NCI-H82 (cell line): ENCODE measurements around the gene SHANK2.
"Not testable (repeated sequence)": the region's sequence is repeated elsewhere in the genome, so short reads cannot be mapped to it uniquely, and the experiment has no call there.

Experiments used
- DNase-seq: peaks from one replicate; lab custom pipeline; 2025; lab: John Stamatoyannopoulos, UW

SHANK2 gene

DNA sequence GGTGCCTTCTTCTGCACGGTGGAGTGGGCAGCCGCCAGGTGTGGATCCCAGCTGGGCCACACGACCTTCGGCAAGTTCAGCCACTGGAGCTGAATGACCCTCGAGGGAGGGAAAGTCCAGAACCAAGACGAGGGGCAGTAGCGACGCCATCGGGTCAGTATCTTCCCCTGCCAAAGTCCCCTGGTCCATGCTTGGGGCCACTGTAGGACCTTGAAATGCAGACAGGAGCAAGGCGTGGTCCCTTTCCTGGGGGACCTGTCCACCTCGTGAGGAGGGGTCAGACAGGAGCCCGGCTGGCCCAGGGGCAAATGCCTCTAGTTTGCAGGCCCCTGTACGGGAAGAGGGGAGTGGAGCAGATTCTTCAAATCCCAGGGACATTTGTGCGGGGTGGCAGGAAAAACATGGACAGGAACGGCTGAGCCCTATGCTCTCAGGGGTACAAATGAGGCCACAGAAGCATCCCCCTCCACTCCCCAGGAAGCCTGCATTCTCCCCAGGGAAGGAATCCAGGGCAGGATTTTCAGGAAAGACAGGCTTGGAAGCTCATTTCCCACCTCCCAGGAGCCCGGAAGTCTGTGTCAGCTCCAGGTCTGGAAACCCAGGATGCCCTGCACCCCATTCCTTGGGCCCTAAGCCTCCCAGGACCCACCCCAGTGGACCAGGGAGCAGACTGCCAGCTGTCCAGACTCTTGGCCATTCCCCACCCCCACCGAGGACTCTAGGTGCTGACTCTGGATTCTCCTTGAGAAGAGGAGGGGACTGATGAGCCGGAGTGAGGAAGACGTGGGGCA, 6.6 kb downstream of the SHANK2 start:
- no peak for DNase-seq

DNA sequence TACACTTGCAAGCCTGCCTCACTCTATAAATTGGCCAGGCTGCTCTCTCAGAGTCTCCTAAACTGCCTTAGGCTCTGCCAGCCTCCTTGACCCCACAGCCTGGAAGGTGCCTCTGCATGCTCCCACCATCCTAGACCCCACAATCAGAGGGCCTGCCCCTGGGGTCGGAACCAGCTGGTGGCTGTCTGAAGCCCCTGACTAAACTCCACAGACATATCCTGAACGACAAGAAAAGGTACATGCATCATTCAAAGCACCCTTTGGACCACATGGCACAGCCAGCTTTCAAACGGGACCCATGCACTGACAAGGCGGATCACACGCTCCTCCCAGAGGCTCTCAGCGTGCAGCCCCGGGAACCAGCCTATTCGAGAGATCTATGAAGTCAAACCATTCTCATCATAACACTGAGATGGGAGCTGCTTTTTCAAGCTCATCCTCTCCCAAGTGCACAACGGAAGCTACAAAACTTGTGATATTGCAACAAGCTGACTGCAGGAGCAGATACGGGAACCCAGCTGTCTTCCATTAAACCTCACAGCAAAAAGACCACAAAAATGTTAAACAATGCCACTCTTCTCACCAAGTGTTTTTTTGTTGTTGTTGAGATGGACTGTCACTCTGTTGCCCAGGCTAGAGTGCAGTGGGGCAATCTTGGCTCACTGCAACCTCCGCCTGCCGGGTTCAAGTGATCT, 8.1 kb downstream of the SHANK2 start:
- no peak for DNase-seq

DNA sequence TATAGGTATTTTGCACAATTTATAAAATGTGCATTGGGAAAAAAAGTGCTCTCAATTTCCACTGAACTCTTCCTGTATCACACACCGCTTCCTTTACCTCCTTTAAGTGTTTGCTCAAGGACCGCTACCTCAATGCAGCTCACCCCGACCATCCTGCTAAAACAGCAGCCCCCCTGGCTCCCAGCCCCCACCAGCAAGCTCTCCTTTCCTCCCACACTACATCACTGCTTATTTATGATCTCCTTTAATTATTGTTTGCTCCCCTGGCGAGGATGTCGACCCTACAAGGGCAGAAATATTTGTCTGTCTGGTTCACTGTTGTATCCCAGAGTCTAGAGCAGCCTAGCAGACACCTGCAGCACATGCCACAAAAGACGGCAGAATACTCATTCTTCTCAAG, 10.0 kb downstream of the SHANK2 start:
- DNase-seq: no peak

DNA sequence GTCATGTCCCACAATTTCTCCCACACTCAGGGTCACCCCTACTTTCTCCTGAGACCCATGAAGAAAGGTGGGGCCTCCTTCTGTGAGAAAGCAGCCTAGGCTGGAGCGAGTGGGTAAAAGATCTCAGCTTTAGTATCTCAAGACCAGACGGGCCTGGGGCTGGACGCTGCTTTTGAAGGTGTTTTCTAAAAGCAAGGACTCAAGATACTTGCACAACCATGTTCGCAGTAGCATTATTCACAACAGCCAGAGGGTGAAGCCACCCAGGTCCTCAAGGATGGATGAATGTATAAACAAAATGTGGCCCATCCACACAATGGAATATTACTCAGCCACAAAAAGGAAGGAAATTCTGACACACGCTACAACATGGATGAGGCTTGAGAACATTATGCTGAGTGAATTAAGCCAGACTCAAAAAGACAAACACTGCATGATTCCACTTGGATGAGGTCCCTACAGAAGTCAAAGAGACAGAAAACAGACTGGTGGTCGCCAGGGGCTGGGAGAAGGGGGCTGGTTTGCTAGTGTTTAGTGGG, 10.6 kb downstream of the SHANK2 start:
- DNase-seq: no peak

DNA sequence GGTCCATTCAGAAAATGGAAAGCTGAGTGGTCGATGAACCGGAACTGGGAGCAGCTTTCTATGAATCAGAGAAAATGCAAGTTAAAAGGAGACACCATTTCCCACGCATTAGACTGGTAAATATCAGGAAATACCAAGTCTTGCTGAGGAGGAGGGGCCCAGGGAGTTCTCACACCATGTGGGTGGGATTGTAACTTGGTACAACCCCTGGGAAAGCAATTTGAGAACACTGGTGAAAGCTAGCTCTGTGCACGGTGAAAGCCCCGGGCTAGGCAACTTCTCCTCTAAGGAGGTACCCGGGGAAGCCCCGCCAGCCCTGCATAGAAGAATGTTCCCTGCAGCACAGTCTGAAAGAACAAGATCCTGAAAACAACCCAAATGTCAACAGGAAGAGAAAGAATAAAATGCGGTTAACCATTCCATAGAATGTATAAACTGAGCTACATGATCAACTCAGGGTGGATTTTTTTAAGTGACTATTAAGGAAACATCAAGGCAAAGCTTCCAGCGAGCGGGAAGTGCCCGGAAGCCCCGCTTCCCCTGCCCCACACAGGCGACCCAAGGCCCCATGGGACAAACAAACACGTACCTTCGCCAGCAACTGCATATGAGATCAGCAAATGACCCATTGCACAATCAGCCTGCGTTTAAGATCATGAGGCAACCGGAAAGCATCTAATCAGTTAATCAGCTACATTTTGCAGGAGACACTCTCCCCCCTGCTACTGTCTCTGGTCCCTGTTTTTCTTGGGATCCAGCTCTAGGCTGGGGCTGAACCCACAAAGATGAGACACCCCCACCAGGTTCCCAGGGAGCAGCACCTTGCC, 11.3 kb downstream of the SHANK2 start:
- DNase-seq: no peak

DNA sequence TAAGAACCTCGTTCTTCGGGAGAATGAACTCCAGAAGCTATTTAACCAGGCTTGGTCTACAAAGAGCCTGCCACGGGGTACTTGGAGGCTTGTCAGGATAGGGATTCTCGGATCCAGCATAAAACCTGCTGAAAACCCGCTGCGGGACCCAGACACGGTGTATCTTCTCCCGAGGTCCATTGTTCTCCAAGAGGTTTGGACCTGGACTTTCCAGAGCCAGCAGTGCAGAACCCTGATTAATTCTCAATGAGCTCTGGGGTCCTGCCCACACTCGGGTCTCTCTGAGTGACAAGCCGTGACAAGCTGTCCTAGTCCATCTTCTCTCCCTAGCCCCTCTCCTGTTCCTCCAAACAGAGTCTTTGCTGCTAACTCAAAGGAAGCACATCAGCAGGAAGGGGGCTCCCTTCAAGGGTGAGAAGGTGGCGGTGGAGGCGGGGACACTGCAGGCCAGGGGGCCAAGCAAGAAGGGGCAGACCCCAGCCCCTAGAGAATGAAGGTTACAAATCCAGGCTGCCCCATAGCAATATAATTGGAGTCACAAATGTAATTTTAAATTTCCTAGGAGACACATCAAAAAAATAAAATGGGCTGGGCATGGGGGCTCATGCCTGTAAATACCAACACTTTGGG, 12.2 kb downstream of the SHANK2 start:
- no peak for DNase-seq

DNA sequence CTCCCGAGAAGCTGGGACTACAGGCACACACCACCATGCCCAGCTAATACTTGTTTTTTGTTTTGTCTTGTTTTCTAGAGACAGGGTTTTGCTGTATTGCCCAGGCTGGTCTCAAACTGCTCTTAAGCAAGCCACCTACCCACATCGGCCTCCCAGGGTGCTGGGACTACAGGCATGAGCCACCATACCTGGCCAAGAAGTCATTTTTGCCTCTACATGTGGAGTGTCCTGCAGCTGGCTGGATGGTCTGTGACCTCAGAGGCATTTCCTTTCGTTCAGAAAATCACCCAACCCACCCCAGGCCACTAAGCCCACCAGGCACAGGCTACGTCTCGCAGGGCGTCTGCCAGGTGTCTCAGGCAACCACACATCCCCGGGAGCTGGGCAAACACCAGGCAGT, 12.8 kb downstream of the SHANK2 start:
- DNase-seq: no peak

DNA sequence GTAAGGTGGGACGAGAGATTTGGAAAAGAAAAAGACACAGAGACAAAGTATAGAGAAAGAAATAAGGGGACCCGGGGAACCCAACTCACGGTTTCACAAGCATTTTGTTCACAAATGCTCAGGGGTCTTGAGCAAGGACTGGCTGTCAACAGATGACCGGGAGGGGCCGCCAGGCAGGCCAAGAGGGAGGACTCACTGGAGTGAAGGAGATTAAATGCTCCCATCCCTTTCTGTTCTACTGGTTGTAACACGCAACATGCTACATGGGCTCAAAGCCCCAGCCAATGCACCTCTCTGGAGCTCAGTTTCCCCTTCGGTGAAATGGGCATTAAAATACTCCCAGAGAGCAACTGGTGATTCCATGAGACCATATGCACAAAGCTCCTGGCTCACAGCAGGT, 13.4 kb downstream of the SHANK2 start:
- DNase-seq: no peak

DNA sequence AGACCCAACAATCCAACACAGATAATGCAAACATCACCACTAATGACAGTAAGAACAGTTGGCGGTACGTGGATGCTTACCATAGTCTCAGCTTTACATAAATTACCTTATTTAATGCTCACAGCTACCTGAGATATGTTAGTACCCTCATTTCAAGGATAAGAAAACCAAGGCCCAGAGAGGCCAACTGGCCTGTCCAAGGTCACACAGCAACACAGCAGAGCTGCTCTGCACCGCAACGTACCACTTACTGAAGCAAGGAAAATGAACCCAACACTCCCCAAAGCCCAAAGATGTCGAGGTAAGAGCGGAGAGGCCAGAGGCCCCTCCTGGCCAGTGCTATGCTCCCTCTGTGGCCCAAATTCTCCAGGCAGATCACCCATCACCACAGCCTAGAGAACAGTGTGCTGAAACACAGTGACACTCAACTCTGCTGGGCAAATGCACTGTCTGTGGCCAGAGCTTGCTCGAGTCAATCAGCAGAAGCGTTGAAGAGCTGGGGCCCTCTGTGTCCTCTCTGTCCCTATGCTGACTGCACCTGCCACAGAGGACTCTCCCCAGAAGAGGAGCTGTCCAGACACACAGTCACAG, 14.0 kb downstream of the SHANK2 start:
- no peak for DNase-seq

DNA sequence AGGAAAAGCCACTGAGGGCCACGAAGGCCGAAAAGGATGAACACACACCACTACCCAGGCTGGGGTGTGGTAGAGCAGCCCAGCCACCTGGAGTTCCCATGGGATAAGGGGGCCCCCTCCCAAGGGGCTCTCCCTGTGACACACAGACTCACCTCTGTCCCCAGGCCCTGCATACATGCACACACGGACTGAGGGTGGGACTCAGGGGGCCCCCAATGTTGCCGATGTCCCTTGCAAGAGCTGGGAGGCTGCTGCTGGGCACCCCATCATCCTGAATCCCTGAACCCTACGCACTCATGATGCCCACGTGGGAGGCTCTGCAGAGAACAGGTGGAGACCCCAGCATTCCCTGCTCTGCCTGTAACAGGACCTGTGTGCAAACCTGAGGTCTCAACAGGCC, 14.5 kb downstream of the SHANK2 start:
- no peak for DNase-seq

DNA sequence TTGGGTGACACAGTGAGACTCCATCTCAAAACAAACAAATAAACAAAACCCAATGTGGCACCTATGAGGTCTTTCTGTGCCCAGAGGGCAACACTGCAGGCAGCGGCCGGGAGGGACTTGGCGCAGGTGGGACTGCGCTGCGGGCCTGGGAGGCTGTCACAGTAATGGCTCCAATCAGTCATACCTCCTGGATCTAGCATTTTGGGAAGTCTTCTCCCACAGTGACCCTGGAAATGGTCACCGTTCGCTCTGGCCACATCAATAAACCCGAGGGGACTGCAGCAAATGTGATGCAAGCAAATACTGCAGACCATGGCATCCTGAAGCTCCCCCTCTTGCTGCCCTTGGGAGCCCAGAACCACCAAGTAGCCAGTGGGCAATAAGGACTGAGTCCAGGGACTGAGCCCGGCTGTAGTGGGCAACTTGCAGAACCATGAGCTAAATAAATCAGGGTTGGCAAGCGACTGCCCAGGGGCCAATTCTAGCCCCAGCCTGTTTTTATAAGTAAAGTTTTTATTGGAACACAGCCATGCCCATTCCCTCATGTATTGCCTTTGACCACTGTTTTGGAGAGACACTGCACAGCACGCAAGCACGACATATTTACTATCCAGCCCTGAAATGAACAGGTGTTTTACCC, 15.4 kb downstream of the SHANK2 start:
- no peak for DNase-seq

DNA sequence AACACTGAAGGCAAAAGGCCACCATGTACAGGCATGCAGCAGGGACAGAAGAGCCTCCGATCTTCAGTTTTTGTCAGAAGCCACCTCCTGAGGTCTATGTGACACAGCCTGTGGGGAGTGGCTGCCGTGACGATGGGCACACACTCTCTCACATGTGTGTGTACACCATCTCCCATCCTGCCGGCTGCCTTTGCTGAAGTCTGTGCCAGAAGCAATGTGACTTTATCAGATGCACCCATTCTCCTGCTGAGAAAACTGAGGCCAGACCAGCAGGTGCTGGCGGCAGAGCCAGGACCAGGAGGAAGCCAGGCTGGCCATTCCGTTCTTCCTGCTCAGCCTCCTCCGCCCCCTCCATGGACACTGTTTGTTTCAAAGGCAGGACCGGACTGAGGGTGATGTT, 16.7 kb downstream of the SHANK2 start:
- no peak for DNase-seq

DNA sequence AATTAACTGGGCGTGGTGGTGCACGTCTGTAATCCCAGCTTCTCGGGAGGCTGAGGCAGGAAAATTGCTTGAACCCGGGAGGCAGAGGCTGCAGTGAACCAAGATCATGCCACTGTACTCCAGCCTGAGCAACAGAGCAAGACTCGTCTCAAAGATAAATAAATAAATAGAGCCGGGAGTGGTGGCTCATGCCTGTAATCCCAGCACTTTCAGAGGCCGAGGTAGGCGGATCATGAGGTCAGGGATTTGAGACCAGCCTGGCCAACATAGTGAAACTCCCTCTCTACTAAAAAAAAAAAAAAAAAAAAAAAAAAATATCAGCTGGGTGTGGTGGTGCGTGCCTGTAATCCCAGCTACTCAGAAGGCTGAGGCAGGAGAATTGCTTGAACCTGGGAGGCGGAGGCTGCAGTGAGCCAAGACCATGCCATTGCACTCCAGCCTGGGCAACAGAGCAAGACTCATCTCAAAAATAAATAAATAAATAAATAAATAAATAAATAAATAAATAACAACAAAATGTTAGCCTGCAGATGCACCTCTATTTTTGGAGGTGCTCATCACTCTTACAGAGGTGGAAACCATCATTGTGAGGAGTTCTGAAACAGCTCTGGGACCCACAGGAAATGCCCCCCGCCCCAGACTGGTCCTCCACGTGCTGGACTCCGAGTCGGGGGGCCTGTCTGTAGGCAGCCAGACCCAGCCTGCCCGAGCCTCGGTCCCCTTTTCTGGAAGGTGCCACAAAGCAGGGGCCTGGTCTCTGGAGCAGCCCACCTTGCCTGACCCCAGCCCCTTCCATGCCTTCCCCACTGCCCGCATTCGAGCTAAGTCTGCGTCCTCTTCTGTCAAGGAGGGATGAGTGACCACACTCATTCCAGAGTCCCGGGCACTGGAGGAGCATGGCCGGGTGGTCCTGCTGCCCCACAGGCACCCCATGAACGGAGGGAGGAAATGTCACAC, 18.2 kb downstream of the SHANK2 start:
- not testable (repeated sequence) for DNase-seq

DNA sequence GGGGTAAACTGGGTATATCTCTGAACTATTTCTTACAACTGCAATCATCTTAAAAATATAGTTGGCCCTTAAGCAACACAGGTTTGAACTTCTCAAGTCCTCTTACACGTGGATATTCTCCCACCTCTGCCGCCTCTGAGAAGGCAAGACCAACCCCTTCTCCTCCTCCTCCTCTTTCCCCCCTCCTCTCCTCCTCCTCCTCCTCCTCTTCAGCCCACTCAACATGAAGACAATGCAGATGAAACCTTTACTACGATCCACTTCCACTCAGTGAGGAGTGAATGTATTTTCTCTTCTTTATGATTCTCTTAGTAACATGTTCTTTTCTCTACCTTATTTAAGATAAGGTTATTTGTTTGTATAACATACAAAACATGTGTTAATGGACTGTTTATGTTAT, 20.0 kb downstream of the SHANK2 start:
- no peak for DNase-seq

DNA sequence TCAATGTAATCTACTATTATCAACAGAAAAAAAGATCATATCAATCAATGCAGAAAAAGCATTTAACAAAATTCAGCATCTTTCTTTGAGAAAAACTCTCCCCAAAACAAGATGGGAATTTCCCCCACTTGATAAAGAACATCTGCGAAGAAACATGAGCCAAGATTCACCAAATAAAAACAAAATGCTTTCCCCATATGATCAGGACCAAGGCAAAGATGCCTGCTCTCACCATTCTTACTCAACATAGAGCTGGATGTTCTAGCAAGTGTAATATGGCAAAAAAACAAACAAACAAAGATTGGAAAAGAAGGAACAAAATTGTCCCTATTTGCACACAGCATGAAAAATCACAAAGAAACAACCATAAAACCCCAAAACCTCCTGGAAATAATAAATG, 23.4 kb downstream of the SHANK2 start:
- DNase-seq: no peak

DNA sequence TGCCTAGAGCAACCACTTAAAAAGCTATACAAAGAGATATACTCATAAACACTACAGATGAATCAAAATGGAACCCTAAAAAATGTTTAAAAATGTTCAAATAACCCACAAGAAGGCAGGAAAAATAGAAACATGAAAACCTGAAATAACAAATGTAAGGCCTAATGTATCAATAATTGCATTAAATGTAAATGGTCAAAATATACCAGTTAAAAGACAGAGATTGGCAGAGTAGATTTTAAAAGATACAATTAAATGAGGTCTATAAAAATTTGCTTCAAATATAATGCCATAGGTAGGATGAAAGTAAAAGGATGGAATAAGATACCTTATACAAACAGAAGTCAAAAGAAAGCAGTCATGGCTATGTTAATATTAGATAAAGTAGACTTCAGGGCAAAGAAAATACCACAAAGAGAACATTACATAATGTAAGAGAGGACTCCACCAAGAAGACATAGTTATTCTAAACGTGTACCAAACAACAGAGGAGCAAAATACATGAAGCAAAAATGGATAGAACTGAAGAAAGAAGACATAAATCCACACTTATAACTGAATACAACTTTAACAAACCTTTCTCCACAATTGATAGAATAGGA, 25.2 kb downstream of the SHANK2 start:
- DNase-seq: no peak

DNA sequence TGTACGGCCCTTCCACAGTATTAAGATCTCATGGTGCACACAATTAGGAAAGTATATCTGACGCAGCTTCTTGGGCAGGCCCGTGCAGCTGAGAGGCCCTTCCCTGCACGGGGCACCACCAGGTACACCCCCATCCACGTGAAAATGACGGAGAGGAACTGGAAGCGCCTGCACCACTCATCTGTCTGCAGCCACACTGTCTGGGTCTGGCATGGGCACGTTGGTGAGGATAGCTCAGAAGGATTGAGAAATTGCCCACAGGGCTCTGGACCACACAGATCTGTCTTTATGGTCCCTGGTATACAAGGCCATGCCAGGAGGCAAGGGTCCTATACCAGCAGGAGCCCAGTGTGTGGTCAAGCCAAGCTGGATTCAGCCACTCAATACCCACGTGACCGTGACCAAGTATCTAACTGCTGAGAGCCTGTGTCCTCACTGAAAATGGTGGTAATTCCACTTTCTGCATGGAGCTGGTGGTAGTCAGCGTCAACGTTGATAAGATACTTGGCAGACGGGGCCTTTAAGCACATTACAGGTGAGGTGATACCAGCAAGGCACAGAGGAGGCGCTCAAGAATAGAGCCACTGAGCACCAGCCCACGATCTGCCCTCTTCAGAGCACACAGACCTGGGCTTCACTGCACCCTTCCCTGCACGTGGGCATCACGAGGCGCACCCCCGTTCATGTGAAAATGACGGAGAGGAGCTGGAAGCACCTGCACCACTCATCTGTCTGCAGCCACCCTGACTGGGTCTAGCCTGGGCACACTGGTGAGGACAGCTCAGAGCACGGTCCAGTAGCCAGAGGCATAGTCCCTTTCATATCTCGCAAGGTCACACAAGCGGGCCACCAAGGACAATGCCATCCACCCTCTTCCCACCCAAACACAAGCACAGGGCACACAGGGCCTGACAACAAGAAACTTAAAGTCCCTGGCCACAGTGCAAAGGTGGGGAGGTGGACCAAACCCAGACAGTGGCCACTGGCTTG, 28.4 kb downstream of the SHANK2 start:
- no peak for DNase-seq

DNA sequence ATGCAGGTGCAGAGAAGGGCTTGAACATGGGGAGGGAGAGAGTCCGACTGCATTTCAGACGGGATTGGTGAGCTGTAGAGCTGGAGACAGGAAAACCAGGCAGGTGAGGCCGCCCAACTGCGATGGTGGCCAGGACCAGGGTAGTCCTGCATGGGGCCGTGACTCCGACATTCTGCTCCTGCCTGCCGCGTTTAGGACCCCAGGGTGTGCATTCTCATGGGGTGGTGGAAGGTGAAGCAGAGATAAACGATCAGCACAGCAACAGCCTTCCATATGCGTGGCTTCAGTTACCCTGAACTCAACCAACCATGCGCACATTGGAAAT, 29.3 kb downstream of the SHANK2 start:
- no peak for DNase-seq
